SJSA1 (cell line): ENCODE data around the gene TXLNG. TPM values are rescaled to one million over a fixed set of nuclear protein-coding genes. Genes with fewer than 3 reads are reported as not detected.
"Not testable (repeated sequence)": the region's sequence is repeated elsewhere in the genome, so short reads cannot be mapped to it uniquely, and the experiment has no call there.

Experiments used
- DNase-seq, 2 experiments: peaks; one replicate each; pipeline ENCODE4 v3.0.0-alpha.2; 2015 to 2020; ENCODE audit warnings: low spot score in 2 of 2, low read depth in 1 of 2
- H3K27ac ChIP-seq: fragments of 250-450 bp; sonication (Bioruptor Pico); 2 replicates; pipeline ENCODE4 v1.5.1; 2020; ENCODE audit warnings: mild to moderate bottlenecking, moderate library complexity
- H3K27me3 ChIP-seq: fragments of 250-450 bp; sonication (Bioruptor Pico); replicated peaks from 2 replicates; pipeline ENCODE4 v1.5.1; 2020; ENCODE audit warnings: mild to moderate bottlenecking, moderate library complexity
- H3K36me3 ChIP-seq: fragments of 250-450 bp; sonication (Bioruptor Pico); 2 replicates; pipeline ENCODE4 v1.5.1; 2020; ENCODE audit warnings: mild to moderate bottlenecking
- H3K4me1 ChIP-seq: fragments of 250-450 bp; sonication (Bioruptor Pico); replicated peaks from 2 replicates; pipeline ENCODE4 v1.6.1; 2021; ENCODE audit warnings: mild to moderate bottlenecking
- H3K4me3 ChIP-seq: fragments of 250-450 bp; sonication (Bioruptor Pico); 2 replicates; pipeline ENCODE4 v1.5.1; 2020; ENCODE audit warnings: mild to moderate bottlenecking
- H3K9me3 ChIP-seq: fragments of 250-450 bp; sonication (Bioruptor Pico); replicated peaks from 2 replicates; pipeline ENCODE4 v1.5.1; 2020; ENCODE audit warnings: mild to moderate bottlenecking
- total RNA-seq: library from RNA; depleted of rRNA; stranded (reverse); fragments of >200 nt; shearing (Covaris generic); gene quantifications from 2 replicates; pipeline ENCODE4 v1.2.3, GENCODE V29; 2014

The TXLNG gene
- total RNA-seq, 1 experiment from 2014 or later: 6.2 TPM

DNA sequence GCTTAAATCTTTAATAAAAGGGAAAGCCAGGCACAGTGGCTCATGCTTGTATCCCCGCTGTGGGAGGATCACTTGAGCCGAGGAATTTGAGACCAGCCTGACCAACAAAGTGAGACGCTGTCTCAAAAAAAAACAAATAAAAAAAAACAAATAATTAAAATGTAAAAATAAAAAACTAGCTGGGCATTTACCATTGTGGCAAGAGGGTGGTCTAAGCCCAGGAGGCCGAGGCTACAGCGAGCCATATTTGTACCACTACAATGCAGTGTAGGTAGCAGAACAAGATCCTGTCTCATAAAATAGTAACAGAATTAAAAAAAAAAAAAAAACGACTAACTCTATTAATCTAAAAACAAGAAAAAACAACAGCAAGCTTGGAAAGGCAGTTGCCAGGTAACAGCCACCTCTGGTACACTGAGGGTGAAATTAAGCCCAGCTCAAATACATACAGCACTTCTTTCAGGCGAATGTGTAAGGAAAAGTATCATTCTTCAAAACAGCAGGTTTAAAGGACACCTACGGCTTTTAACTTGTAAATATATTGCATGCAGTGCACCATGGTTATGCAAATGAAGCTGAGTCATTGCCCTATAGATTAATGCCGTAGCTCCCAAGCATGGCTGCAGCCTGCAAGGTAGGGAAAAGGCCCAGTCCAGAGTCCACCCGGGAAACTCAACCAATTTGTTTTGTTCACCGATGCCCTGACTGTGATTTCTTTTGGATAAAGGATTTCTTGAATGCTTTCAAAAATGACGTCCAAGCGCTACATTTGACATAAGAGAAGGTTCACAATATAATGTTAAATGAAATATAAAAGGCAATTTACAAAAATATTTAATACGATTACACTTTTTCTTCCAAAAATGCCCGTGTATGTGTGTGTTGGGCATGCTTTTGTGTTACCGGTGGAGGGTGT is 14.5 kb upstream of the TXLNG start:
- DNase-seq: no peak
- no peaks in the 10 kb centered on the region for H3K36me3 ChIP-seq
- no peak overlapping the region for H3K27ac ChIP-seq
- H3K4me3 ChIP-seq: no peak overlapping the region
- no peaks in the 10 kb centered on the region for H3K4me1 ChIP-seq
- H3K27me3 ChIP-seq: no peaks in the 10 kb centered on the region
- no peaks in the 10 kb centered on the region for H3K9me3 ChIP-seq

DNA sequence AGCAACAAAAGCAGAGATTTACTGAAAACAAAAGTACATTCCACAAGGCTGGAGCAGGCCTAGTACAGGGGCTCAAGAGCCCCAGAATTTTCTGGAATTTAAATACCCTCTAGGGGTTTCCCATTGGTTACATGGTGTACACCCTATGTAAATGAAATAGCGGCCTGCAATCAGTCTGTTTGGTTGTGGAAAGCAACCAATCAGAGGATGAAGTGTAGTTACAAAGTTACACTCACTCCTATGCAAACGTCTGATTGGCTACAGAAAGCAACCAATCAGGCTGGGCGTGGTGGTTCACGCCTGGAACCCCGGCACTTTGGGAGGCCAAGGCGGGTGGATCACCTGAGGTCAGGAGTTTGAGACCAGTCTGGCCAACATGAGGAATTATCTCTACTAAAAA is 13.8 kb upstream of the TXLNG start:
- Histone ChIP-seq H3K4me1 (no peaks in the 10 kb centered on the region), H3K27ac (no peak overlapping the region), H3K27me3 (no peaks in the 10 kb centered on the region), H3K36me3 (no peaks in the 10 kb centered on the region), H3K9me3 (no peaks in the 10 kb centered on the region), H3K4me3 (no peak overlapping the region)
- DNase-seq: no peak

- Histone ChIP-seq H3K4me3 (no peak overlapping the region), H3K9me3 (no peaks in the 10 kb centered on the region), H3K27me3 (no peaks in the 10 kb centered on the region), H3K4me1 (no peaks in the 10 kb centered on the region), H3K27ac (no peak overlapping the region), H3K36me3 (no peaks in the 10 kb centered on the region)
- no peak for DNase-seq
These were observed 11.5 kb upstream of the TXLNG start for GRCh38 chrX:16774746-16775145.

DNA sequence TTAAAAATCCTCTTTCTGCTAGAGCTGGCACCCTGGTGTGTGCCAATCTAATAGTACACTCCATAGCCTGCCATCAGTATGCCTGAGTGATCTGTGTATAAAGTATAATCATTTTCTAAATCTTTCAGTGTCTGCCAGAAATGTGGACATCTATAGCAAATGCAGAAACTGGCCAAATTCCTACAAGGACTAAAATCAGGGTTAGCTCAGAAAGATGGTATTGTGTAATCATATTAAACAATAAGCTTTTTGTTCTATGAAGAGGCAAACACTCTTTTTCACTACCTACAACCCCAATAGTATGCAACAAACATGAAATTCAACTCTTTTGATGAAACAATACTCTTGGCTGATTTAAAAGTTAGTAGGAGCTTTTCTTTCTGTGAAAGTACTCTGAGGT is 7.7 kb upstream of the TXLNG start:
- Histone ChIP-seq H3K27me3 (no peaks in the 10 kb centered on the region), H3K4me3 (no peak overlapping the region), H3K36me3 (no peaks in the 10 kb centered on the region), H3K4me1 (no peaks in the 10 kb centered on the region), H3K27ac (no peak overlapping the region), H3K9me3 (no peaks in the 10 kb centered on the region)
- no peak for DNase-seq

DNA sequence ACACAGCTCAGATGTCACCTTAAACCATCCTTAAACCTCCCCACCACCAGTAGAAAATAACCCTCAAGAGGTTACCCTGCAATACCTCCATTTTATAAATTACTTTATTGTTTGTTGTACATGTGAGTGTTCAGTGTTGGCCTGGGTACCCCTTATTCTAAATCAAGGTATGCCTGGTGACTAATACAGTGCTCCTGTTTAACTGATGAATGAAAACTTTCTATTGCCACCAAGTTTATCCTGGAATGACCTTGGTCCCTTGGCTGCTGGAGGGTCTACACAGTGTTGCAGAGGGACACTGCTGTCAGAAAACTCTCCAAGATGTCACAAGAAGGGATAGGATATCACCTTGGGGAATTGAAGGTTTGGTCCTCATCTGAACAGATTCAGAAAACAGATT is 7.3 kb upstream of the TXLNG start:
- Histone ChIP-seq H3K9me3 (no peaks in the 10 kb centered on the region), H3K27me3 (no peaks in the 10 kb centered on the region), H3K4me3 (no peak overlapping the region), H3K36me3 (no peaks in the 10 kb centered on the region), H3K27ac (no peak overlapping the region), H3K4me1 (no peaks in the 10 kb centered on the region)
- no peak for DNase-seq

GRCh38 chrX:16779815-16780214 is 6.5 kb upstream of the TXLNG start:
- not testable (repeated sequence) for H3K9me3 ChIP-seq, H3K4me1 ChIP-seq

GRCh38 chrX:16783452-16783851 is 2.8 kb upstream of the TXLNG start:
- Histone ChIP-seq H3K9me3 (no peaks in the 10 kb centered on the region), H3K27ac (no peak overlapping the region), H3K4me1 (no peaks in the 10 kb centered on the region), H3K4me3 (no peak overlapping the region), H3K36me3 (no peaks in the 10 kb centered on the region), H3K27me3 (no peaks in the 10 kb centered on the region)
- DNase-seq: no peak

More at GRCh38 chrX:16779815-16780214, 6.5 kb upstream of the TXLNG start:
- DNase-seq, H3K27ac ChIP-seq, H3K27me3 ChIP-seq, H3K4me3 ChIP-seq, H3K36me3 ChIP-seq: not testable (repeated sequence)

GRCh38 chrX:16784440-16784839 is 1.8 kb upstream of the TXLNG start:
- H3K27me3 ChIP-seq, H3K4me3 ChIP-seq, DNase-seq, H3K36me3 ChIP-seq, H3K9me3 ChIP-seq, H3K4me1 ChIP-seq, H3K27ac ChIP-seq: not testable (repeated sequence)

DNA sequence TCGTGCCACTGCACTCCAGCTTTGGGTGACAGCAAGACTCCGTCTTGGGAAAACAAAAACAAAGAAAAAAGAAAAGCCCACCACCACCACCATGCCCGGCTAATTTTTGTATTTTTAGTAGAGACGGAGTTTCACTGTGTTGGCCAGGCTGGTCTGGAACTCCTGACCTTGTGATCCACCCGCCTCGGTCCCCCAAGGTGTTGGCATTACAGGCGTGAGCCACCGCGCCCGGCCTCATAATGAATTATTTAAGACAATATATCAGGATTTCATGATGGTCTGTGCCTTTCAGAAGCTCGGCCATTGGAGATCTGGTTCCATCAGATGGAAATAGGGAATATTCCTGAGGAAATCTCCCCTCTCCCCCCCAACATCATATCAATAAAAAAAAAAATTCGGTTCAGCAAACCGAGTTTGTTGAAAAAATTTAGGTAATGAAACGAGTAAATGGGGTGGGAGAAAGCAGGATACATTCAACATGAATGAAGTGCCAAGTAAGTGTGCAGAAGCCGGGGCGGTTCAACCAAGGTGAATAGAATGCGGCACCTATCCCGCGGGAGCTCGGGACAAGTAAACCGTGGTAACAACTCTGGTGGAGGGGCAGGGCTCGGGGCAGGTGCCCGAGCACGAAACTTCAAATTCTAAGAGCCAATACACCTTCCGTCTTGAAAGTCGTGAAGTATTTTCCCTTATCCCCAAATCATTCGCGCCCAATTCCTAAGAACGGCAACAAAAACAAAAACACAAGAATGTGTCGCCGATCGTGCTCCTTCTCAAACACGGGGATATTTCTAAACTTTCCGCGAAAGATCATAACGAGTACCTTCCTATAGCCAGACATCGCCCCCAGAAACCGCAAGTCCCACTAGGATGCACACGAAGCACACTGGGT is 773 bp upstream of the TXLNG start:
- DNase-seq: no peak
- H3K27ac ChIP-seq: no peak overlapping the region
- H3K27me3 ChIP-seq: no peaks in the 10 kb centered on the region
- no peaks in the 10 kb centered on the region for H3K36me3 ChIP-seq
- H3K9me3 ChIP-seq: no peaks in the 10 kb centered on the region
- peak overlapping the region; percentile 63 for H3K4me3 ChIP-seq
- H3K4me1 ChIP-seq: no peaks in the 10 kb centered on the region

DNA sequence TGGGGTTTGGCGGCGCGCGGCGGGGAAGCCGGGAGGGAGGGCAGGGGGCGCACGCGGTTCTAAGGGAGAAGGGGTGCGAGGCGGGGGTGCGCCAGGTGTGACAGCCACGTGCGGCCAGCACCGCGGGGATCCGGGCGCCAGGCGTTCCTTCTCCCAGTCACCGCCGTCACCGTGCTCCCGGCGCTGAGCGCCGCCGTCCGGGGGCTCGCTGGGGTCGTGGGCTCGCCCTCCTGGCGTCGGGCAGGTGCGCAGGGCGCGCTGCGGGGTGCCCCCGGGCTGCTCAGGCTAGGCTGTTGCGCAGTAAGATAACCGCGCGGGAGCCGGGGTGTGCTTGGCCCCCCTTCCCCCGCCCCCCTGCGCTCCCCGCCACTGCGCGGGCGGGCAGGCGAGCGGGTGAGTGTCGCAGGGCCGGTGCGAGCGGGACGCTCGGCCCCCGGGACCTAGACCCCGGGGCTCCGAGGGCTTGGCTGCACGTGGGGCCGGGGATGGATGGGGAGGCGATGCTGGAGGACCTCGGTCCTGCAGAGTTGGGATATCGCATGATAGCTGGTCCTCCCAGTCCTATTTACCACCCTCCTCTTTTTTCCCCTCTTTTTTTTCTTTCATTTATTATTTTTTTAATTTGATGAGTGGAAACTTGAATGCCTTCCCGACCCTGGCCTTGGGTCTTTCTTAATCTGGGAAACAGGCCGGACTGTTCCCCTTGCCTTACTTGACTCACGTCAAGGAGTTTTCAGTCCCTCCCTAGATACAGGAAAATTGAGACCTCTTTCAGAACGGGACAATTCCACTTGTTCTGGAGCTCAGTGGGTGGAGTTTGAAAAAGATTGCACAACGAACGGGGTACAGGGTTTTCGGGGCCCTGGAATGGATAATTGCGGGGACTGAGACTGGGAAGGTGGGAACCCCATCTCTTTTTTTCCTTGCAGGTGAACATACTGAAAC is 797 bp downstream of the TXLNG start:
- Histone ChIP-seq H3K9me3 (no peaks in the 10 kb centered on the region), H3K27me3 (no peaks in the 10 kb centered on the region), H3K36me3 (no peaks in the 10 kb centered on the region), H3K4me3 (peak overlapping the region; percentile 63), H3K27ac (no peak overlapping the region), H3K4me1 (no peaks in the 10 kb centered on the region)
- DNase-seq: no peak

DNA sequence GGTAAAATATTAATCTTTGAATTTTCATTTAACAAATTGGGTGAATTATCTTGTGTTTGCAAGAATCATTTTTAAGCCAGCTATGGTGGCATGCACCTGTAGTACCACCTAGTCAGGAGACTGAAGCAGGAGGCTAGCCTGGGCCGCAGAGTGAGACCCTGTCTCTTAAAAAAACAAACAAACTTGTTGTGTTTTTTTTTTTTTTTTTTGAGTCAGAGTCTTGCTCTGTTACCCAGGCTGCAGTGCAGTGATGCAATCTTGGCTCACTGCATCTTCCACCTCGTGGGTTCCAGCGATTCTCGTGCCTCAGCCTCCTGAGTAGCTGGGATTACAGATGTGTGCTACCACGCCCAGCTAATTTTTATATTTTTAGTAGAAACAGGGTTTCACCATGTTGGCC is 2.2 kb downstream of the TXLNG start:
- Histone ChIP-seq H3K36me3 (no peaks in the 10 kb centered on the region), H3K27ac (no peak overlapping the region), H3K9me3 (no peaks in the 10 kb centered on the region), H3K4me3 (no peak overlapping the region), H3K4me1 (no peaks in the 10 kb centered on the region), H3K27me3 (no peaks in the 10 kb centered on the region)
- no peak for DNase-seq

- no peaks in the 10 kb centered on the region for H3K9me3 ChIP-seq
- no peak for DNase-seq
- no peak overlapping the region for H3K27ac ChIP-seq
- no peaks in the 10 kb centered on the region for H3K4me1 ChIP-seq
- no peak overlapping the region for H3K4me3 ChIP-seq
- no peaks in the 10 kb centered on the region for H3K36me3 ChIP-seq
- H3K27me3 ChIP-seq: no peaks in the 10 kb centered on the region
These were observed 10.0 kb downstream of the TXLNG start for GRCh38 chrX:16796298-16796697.

DNA sequence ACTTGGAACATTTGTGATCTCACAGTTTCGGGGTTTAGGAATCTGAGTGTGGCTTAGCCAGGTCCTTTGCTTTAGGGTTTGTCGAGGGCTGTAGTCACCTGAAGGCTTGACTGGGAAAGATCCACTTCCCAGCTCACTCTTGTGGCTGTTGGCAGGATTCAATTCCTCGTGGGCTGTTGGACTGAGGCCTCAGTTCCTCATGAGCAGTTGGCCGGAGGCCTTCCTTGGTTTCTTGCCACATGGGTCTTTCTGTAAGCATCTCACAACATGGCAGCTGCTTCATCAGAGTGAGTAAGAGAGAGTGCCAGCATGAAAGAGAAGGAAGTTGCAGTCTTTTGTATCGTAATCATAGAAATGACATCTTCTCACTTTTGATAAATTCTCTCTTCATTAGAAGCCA is 11.1 kb downstream of the TXLNG start:
- Histone ChIP-seq H3K27me3 (no peaks in the 10 kb centered on the region), H3K36me3 (no peaks in the 10 kb centered on the region), H3K9me3 (no peaks in the 10 kb centered on the region), H3K27ac (no peak overlapping the region), H3K4me3 (no peak overlapping the region), H3K4me1 (no peaks in the 10 kb centered on the region)
- no peak for DNase-seq
